DND-41 (cell line): ENCODE results near the gene JAK1.
"Not testable (repeated sequence)": the region's sequence is repeated elsewhere in the genome, so short reads cannot be mapped to it uniquely, and the experiment has no call there.

ENCODE experiments used
- ATAC-seq: fragments of 200-7000 bp; cut with Tn5 transposase; 3 replicates; pipeline ENCODE4 v1.9.1; 2021; ENCODE audit warnings: low read depth; ENCODE audit not compliant: insufficient read depth
- DNase-seq: peaks from one replicate; pipeline ENCODE4 v3.0.0-alpha.2; 2020
- H2AFZ ChIP-seq: 2 replicates; pipeline ENCODE4 v1.6.0; 2012; ENCODE audit warnings: low read depth, low read length
- H3K27ac ChIP-seq: 2 replicates; pipeline ENCODE4 v1.5.1; 2012; ENCODE audit warnings: low read length, inconsistent platforms
- H3K27me3 ChIP-seq: fragments of 200-600 bp; sonication (generic); 2 replicates; pipeline ENCODE4 v1.6.0; 2012; ENCODE audit warnings: low read length, mild to moderate bottlenecking, inconsistent platforms; ENCODE audit not compliant: insufficient read depth, poor library complexity
- H3K36me3 ChIP-seq: 2 replicates; pipeline ENCODE4 v1.5.1; 2012; ENCODE audit warnings: low read length, inconsistent platforms; ENCODE audit not compliant: insufficient read depth
- H3K4me1 ChIP-seq: 2 replicates; pipeline ENCODE4 v1.5.1; 2012; ENCODE audit warnings: mild to moderate bottlenecking, low read length; ENCODE audit not compliant: insufficient read depth
- H3K4me2 ChIP-seq: 2 replicates; pipeline ENCODE4 v1.6.0; 2012; ENCODE audit warnings: mild to moderate bottlenecking, moderate library complexity, low read length, inconsistent platforms; ENCODE audit not compliant: insufficient read depth
- H3K4me3 ChIP-seq, 2 experiments: fragments of 200-600 bp in 1 of 2; shearing (Covaris generic) in 1 of 2; 2 replicates each; pipeline ENCODE4 v1.5.1; 2012 to 2016; ENCODE audit warnings: inconsistent platforms in 2 of 2, low read length in 2 of 2, mild to moderate bottlenecking in 2 of 2, low read depth in 1 of 2, moderate library complexity in 1 of 2
- H3K79me2 ChIP-seq: 2 replicates; pipeline ENCODE4 v1.6.0; 2012; ENCODE audit warnings: low read length, inconsistent platforms; ENCODE audit not compliant: insufficient read depth
- H3K9ac ChIP-seq: 2 replicates; pipeline ENCODE4 v1.6.0; 2012; ENCODE audit warnings: low read depth, mild to moderate bottlenecking, inconsistent platforms, low read length, moderate library complexity
- H3K9me3 ChIP-seq: 2 replicates; pipeline ENCODE4 v1.5.1; 2012; ENCODE audit warnings: low read length, moderate library complexity, mild to moderate bottlenecking, inconsistent platforms; ENCODE audit not compliant: insufficient read depth, severe bottlenecking
- H4K20me1 ChIP-seq: 2 replicates; pipeline ENCODE4 v1.6.0; 2012; ENCODE audit warnings: low read length; ENCODE audit not compliant: insufficient read depth
- EZH2 ChIP-seq: IDR thresholded peaks from 3 replicates; pipeline ENCODE4 v1.6.1; 2012; ENCODE audit warnings: borderline replicate concordance, low read depth, mild to moderate bottlenecking, moderate library complexity, low read length, inconsistent platforms; ENCODE audit not compliant: severe bottlenecking
- TF ChIP-seq, protein P1 (sequence below): IDR thresholded peaks from 2 replicates; pipeline ENCODE4 v1.5.1; 2012; ENCODE audit warnings: borderline replicate concordance, low read length, moderate library complexity, mild to moderate bottlenecking; ENCODE audit not compliant: poor library complexity, severe bottlenecking; ENCODE audit errors: extremely low read depth

The JAK1 gene

DNA sequence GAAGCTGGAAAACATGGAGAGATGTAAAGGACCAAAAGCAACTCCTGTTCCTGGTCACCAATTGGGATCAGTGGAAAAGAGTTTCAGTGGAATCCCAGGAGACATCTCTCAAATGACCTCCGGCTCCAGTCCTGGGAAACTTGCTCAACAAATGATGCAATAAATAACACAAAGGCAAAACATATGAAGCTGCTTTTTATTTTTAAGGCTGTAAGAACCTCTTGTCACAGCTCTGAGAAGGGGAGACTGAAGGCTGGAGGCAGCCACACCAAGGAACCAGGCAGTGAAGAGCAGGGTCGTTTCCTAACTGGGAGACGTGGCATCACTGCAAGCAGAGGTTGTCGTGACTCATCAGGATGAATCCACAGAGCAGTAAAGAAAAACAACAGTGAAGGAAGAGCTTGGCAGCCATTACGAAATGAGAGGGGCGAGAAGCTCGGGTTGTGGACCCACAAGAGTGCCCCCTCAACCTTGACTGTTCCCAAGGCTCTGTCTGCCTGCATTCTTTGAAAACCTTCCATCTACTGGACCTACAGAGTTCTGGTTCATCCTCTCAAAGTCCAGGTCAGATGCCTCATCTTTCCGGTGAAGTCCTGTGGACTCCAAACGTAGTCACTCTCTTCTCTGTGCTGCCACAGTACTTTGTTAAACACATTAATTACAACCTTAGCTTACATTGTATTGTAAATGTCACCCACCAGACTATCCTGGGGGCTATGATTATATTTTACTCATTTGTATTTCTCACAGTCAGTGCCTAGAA is 32.1 kb downstream of the JAK1 start:
- Histone ChIP-seq H3K27me3 (no peaks in the 10 kb centered on the region), H3K27ac (no peak overlapping the region), H3K9me3 (no peaks in the 10 kb centered on the region), H4K20me1 (peaks cover 69% of the 10 kb centered on the region), H3K4me1 (no peaks in the 10 kb centered on the region), H3K4me3 (no peak overlapping the region), H3K79me2 (peaks cover 91% of the 10 kb centered on the region), H3K9ac (no peak overlapping the region), H3K36me3 (no peaks in the 10 kb centered on the region), H3K4me2 (no peak overlapping the region), H2AFZ (no peak overlapping the region)
- ATAC-seq (no peak), DNase-seq (no peak)
- no peak for TF ChIP-seq EZH2
- TF ChIP-seq, protein P1, sequence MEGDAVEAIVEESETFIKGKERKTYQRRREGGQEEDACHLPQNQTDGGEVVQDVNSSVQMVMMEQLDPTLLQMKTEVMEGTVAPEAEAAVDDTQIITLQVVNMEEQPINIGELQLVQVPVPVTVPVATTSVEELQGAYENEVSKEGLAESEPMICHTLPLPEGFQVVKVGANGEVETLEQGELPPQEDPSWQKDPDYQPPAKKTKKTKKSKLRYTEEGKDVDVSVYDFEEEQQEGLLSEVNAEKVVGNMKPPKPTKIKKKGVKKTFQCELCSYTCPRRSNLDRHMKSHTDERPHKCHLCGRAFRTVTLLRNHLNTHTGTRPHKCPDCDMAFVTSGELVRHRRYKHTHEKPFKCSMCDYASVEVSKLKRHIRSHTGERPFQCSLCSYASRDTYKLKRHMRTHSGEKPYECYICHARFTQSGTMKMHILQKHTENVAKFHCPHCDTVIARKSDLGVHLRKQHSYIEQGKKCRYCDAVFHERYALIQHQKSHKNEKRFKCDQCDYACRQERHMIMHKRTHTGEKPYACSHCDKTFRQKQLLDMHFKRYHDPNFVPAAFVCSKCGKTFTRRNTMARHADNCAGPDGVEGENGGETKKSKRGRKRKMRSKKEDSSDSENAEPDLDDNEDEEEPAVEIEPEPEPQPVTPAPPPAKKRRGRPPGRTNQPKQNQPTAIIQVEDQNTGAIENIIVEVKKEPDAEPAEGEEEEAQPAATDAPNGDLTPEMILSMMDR = no peak

DNA sequence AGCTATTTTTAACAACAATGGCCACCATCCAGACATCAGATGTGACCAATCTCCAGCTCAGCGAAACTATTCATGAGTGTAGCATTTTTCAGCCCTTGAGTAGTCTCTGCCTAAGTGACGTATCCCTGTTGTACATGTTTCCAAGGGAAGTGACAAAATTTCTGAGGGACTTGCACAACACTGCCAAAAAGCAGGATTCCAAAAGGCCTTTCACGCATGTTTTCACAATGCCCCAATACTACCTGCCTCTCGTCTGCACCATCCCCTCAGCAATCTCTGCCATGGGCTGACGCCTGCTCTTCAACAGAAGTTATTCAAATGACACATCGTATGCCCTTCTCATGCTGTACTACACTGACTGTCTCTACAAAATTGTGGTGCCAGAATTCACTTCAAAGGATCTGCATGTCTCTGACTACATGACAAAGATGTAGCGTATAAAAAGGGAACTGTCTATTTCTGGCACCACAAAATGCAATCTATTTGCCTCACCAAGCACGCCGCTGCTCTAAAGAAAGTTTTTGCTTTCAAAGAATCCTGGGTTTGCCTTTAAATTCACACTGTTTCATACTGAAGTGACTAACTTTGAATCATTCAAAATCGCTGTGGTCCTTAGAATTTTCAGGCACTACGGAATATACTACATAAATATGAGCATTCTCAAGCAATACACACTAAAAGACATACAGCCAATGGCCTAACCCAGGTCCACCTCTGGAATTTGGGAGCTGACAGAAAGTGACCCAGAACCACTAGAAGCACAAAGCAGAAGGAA is 32.9 kb downstream of the JAK1 start:
- H3K27me3 ChIP-seq = no peaks in the 10 kb centered on the region
- H3K36me3 ChIP-seq = no peaks in the 10 kb centered on the region
- no peak overlapping the region for H2AFZ ChIP-seq
- H3K4me3 ChIP-seq = no peak overlapping the region
- no peak for TF ChIP-seq EZH2
- TF ChIP-seq, protein P1 = no peak
- no peak overlapping the region for H3K27ac ChIP-seq
- H3K9me3 ChIP-seq = no peaks in the 10 kb centered on the region
- H3K9ac ChIP-seq = no peak overlapping the region
- no peak overlapping the region for H3K4me2 ChIP-seq
- DNase-seq = no peak
- no peak for ATAC-seq
- peaks cover 67% of the 10 kb centered on the region for H4K20me1 ChIP-seq
- H3K79me2 ChIP-seq = peaks cover 90% of the 10 kb centered on the region
- H3K4me1 ChIP-seq = no peaks in the 10 kb centered on the region

DNA sequence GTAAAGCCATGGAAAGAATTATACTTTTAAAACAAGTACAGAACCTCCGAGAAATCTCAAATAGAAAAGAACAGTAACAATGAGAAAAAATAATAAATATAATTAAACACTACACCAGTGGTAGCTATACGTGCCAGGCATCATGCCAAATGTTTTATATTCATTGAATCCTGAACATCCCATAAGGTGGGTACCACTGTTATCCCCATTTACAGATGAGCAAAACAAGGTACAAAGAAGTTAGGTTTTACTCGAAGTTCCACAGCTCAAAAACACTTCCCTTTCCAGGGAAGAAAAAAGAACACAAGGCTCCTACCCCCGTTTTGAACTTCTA is 33.4 kb downstream of the JAK1 start:
- no peak overlapping the region for H3K27ac ChIP-seq
- H2AFZ ChIP-seq = no peak overlapping the region
- H3K4me1 ChIP-seq = no peaks in the 10 kb centered on the region
- TF ChIP-seq EZH2 = no peak
- TF ChIP-seq, protein P1 = no peak
- DNase-seq (no peak), ATAC-seq (no peak)
- H3K27me3 ChIP-seq = no peaks in the 10 kb centered on the region
- H3K36me3 ChIP-seq = no peaks in the 10 kb centered on the region
- peaks cover 69% of the 10 kb centered on the region for H4K20me1 ChIP-seq
- no peak overlapping the region for H3K4me3 ChIP-seq
- no peaks in the 10 kb centered on the region for H3K9me3 ChIP-seq
- no peak overlapping the region for H3K4me2 ChIP-seq
- H3K9ac ChIP-seq = no peak overlapping the region
- peaks cover 90% of the 10 kb centered on the region for H3K79me2 ChIP-seq

DNA sequence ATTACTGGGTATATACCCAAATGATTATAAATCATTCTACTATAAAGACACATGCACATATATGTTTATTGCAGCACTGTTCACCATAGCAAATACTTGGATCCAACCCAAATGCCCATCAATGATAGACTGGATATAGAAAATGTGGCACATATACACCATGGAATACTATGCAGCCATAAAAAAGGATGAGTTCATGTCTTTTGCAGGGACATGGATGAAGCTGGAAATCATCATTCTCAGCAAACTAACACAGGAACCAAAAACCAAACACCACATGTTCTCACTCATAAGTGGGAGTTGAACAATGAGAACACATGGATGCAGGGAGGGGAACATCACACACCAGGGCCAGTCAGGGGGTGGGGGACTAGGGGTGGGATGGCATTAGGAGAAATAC is 35.7 kb downstream of the JAK1 start:
- H2AFZ ChIP-seq = not testable (repeated sequence)

More for the DNA sequence above, 35.7 kb downstream of the JAK1 start:
- H4K20me1 ChIP-seq = peaks cover 78% of the 10 kb centered on the region
- not testable (repeated sequence) for ATAC-seq, H3K27ac ChIP-seq, H3K27me3 ChIP-seq, H3K4me2 ChIP-seq, DNase-seq, H3K4me1 ChIP-seq, H3K4me3 ChIP-seq, H3K36me3 ChIP-seq, H3K9ac ChIP-seq, H3K9me3 ChIP-seq
- peaks cover 90% of the 10 kb centered on the region for H3K79me2 ChIP-seq
